GM19035 (cell line): Measurements from ENCODE around the gene WSCD2.

Experiments used
- ATAC-seq: cut with Tn5 transposase; IDR thresholded peaks from one replicate; pipeline ENCODE4 v1.9.1; 2021; ENCODE audit not compliant: unreplicated experiment

The WSCD2 gene

GRCh38 chr12:108297895-108298760 is 169.0 kb downstream of the WSCD2 start:
- no peak for ATAC-seq

GRCh38 chr12:108298761-108299275 is 169.7 kb downstream of the WSCD2 start:
- ATAC-seq, result no peak

- no peak for ATAC-seq
Observed at GRCh38 chr12:108299516-108299915, 170.4 kb downstream of the WSCD2 start.
